ENCODE results near the gene EPS8L1. TPM values are rescaled to one million over a fixed set of nuclear protein-coding genes. Genes with fewer than 3 reads are reported as not detected.

Gene EPS8L1
- total RNA-seq, 1 donor from 2014 or later = 180 TPM

DNA sequence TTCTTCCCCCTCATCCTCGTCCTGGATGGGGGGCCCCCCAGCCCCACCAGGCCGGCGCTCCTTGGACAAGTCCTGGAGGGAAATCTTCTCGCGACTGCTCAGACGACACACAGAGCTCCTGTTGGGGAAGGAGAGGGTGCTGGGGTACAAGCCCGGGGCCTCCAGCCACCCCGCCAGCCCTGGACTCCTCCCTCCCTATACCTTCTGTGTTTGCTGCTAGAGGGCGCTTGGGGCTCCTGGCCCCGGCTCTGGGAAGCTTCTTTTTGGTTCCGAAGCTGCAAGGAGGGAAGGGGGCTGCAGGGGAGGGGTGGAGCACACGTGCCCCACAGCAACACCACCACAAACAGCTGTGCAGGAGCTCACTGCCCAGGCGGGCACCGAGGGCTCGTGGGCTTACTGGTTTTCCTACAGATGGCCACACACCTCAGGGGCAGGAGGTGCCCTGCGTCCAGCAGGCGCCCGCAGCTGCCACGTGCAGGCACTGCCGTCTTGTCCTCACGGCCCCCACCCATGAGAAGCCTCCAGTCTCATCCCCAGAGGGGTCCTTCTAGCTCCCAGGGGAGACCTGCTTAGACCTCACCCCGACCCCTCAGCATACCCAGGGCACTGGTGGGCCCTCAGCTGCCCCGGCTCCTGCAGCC, 20.5 kb downstream of the EPS8L1 start:
- H3K27me3 ChIP-seq = no peaks in the 10 kb centered on the region
- H3K4me1 ChIP-seq = no peaks in the 10 kb centered on the region
- no peak for TF ChIP-seq POLR2A (IDR thresholded peaks at IDR 0.05)
- TF ChIP-seq, protein P1, sequence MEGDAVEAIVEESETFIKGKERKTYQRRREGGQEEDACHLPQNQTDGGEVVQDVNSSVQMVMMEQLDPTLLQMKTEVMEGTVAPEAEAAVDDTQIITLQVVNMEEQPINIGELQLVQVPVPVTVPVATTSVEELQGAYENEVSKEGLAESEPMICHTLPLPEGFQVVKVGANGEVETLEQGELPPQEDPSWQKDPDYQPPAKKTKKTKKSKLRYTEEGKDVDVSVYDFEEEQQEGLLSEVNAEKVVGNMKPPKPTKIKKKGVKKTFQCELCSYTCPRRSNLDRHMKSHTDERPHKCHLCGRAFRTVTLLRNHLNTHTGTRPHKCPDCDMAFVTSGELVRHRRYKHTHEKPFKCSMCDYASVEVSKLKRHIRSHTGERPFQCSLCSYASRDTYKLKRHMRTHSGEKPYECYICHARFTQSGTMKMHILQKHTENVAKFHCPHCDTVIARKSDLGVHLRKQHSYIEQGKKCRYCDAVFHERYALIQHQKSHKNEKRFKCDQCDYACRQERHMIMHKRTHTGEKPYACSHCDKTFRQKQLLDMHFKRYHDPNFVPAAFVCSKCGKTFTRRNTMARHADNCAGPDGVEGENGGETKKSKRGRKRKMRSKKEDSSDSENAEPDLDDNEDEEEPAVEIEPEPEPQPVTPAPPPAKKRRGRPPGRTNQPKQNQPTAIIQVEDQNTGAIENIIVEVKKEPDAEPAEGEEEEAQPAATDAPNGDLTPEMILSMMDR (IDR thresholded peaks at IDR 0.05) = no peak
- TF ChIP-seq POLR2AphosphoS5 (IDR thresholded peaks at IDR 0.05; ENCODE audit: insufficient read depth in 1 of 2, low read depth in 1 of 2) = no peak
- H3K9me3 ChIP-seq = no peaks in the 10 kb centered on the region
- intact Hi-C loops (cut with DNase I) = no loop called here
- no peak overlapping the region for H3K27ac ChIP-seq
- DNase-seq (ENCODE audit: extremely low spot score in 2 of 2) = no peak
- H3K4me3 ChIP-seq = no peak overlapping the region
- peaks cover under 1 to 51% of the 10 kb centered on the region in 2 donors for H3K36me3 ChIP-seq

DNA sequence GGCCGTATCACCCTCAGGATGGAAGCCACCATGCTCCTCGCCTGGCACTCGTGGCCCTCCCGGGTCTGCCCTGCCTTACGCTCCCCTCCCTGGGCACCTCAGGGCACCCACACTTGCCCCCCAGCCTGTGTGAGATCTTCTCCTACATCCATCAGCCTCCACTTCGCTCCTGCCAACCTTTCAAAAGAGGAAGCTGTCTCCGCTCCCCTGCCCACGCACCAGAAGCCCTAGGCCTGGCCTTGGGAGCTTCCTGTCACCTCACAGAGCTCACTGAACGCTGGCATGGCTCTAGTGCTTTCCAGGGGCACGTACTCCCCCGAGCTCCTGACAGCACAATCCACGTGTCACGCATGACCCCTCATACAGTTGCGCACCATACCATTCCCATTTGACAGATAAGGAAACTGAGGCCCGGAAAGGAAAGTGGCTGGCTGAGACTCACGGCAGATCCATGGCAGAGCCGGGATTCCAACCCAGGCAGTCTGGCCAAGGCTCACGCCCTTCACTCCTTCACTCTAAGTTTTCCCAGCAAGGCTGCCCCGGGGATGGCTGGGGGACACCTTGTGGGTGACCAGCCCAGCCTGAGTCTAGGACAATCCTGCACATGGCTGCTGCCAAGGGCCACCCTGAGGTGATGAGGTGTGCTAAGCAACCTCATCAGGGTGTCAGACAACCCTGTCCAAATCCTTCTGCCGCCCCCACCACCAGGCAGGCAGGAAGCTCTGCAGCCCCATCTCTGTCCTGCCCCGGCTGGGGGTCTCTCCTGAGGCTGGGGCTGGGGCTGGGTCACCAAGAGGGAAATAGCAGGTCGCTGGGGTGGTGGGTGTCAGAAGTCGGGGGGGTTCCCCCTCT, 22.4 kb downstream of the EPS8L1 start:
- no peak overlapping the region for H3K27ac ChIP-seq
- no peaks in the 10 kb centered on the region for H3K9me3 ChIP-seq
- H3K4me3 ChIP-seq = no peak overlapping the region
- no peaks in the 10 kb centered on the region for H3K27me3 ChIP-seq
- H3K4me1 ChIP-seq = no peaks in the 10 kb centered on the region
- TF ChIP-seq POLR2AphosphoS5 (IDR thresholded peaks at IDR 0.05; ENCODE audit: insufficient read depth in 1 of 2, low read depth in 1 of 2) (no peak), POLR2A (IDR thresholded peaks at IDR 0.05) (no peak)
- TF ChIP-seq, protein P1 (IDR thresholded peaks at IDR 0.05) = no peak
- DNase-seq (ENCODE audit: extremely low spot score in 2 of 2) = no peak
- intact Hi-C loops (cut with DNase I) = no loop called here
- H3K36me3 ChIP-seq = peaks cover 0 to 51% of the 10 kb centered on the region in 2 donors

DNA sequence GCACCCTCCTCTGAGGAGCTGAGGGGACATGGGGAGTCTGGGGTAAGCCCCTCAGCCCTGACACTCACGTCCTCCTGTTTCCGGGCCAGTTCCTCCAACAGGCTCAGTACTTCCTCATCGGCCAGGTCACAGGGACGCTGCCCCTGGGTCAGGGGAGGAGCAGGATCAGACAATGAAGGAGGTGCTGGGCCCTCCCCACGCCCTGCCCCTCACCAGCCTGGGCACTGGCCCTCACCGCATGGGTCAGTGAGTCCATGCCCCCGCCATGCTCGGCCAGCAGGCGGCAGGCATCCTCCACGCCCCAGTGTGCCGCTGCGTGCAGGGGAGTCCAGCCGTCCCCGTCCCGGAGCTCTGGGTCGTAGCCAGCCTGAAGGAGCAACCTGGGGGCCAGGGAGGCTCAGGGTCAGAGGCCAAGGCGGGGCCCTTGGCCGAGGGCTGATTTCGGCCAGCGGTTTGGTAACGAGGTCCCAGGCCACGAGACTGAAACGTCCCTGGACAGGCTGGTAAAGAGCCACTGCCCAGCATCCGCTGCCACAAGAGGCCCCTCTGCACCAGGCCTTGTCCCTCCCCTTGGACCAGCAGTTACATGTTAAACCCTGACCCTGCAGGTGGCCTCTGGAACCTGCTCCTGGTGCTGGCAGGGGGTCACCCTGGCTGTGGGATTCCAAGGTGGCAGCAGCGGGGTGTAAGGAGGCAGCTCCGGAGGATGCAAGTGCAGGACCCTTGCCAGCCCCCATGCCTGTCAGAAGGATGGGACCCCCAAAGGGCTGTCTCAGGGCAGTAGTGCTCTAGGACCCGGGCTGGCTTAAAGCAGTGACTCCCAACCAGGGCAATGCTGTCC, 23.3 kb downstream of the EPS8L1 start:
- intact Hi-C loops (cut with DNase I) = no loop called here
- no peak for TF ChIP-seq POLR2AphosphoS5 (IDR thresholded peaks at IDR 0.05; ENCODE audit: insufficient read depth in 1 of 2, low read depth in 1 of 2)
- TF ChIP-seq, protein P1 (IDR thresholded peaks at IDR 0.05) = no peak
- TF ChIP-seq POLR2A (IDR thresholded peaks at IDR 0.05) = no peak
- Histone ChIP-seq H3K9me3 (no peaks in the 10 kb centered on the region), H3K4me3 (no peak overlapping the region), H3K27me3 (no peaks in the 10 kb centered on the region), H3K36me3 (peaks cover 0 to 58% of the 10 kb centered on the region in 2 donors), H3K27ac (peak overlapping the region; percentile 34), H3K4me1 (no peaks in the 10 kb centered on the region)
- no peak for DNase-seq (ENCODE audit: extremely low spot score in 2 of 2)

DNA sequence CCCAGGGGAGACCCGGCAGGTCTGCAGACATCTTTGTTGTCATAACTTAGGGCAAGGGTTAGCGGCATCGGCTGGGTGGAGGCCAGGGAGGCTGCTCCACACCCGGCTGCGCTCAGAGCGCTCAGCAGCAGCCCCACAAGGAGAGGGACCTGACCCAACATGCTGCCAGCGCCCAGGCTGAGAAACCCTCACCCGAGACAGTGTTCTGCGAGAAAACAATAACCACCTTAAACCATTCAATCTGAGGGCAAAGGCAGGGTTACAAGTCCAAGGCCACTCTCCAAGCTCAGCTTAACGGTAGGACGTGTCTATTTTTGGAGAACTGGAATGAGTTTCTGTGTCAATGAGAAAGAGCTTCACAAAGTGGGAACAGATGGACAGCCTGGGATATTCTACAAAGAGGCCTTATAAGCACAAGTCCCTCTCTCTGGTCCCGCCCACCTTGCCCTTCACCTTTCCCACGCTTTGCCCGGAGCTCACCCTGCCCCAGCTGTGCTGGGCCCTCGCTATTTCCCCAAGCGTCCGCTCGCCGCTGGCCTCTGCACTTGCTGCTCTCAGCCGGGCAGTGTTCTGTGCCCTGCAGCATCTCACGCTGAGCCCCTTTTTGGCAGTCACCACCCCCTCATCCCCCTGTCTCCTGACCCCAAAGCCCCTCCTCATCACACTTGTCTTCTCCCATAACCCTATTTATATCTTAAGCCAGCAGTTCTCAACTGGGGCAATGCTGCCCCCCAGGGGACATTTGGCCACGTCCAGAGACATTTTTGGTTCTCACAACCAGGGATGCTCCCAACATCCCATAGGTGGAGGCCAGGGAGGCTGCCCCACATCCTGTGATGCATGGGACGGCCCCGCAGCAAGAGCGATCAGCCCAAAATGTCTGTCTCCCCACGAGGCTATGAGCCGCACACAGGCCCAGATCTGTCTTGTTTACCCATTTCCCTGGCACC, 24.2 kb downstream of the EPS8L1 start:
- intact Hi-C loops (cut with DNase I) = no loop called here
- Histone ChIP-seq H3K4me3 (no peak overlapping the region), H3K4me1 (no peaks in the 10 kb centered on the region), H3K27ac (peak overlapping the region; percentile 34), H3K9me3 (no peaks in the 10 kb centered on the region), H3K27me3 (no peaks in the 10 kb centered on the region), H3K36me3 (peaks cover 0 to 50% of the 10 kb centered on the region in 2 donors)
- peak in 1 of 2 donors; percentile 16 for TF ChIP-seq POLR2AphosphoS5 (IDR thresholded peaks at IDR 0.05; ENCODE audit: insufficient read depth in 1 of 2, low read depth in 1 of 2)
- no peak for TF ChIP-seq POLR2A (IDR thresholded peaks at IDR 0.05)
- TF ChIP-seq, protein P1 (IDR thresholded peaks at IDR 0.05) = no peak
- no peak for DNase-seq (ENCODE audit: extremely low spot score in 2 of 2)
